SK-N-SH (cell line): Measurements from ENCODE around the gene ANKS1B. TPM values are rescaled to one million over a fixed set of nuclear protein-coding genes. Genes with fewer than 3 reads are reported as not detected.

ENCODE experiments used
- CTCF ChIA-PET: fragments of 300-600, 350-600 bp; formaldehyde crosslinking; extraction: SDS; loops from one replicate; lab custom pipeline; 2021; lab: Yijun Ruan, JAX
- POLR2A ChIA-PET: fragments of 350-600 bp; sonication (Branson Sonifier 250); formaldehyde crosslinking; extraction: SDS; loops from one replicate; lab custom pipeline; 2020; ENCODE audit warnings: antibody characterized with exemption, inconsistent platforms; lab: Yijun Ruan, JAX
- DNase-seq: peaks from one replicate; pipeline ENCODE4 v3.0.0; 2012
- H2AFZ ChIP-seq: fragments of 200-600 bp; sonication (generic); 2 replicates; pipeline ENCODE4 v1.8.1; 2016; ENCODE audit warnings: antibody characterized with exemption, mild to moderate bottlenecking, low read depth
- H3F3A ChIP-seq: fragments of 200-600 bp; sonication (generic); replicated peaks from 2 replicates; pipeline ENCODE3; 2016; ENCODE audit warnings: antibody characterized with exemption, mild to moderate bottlenecking; ENCODE audit not compliant: insufficient read depth
- H3K27ac ChIP-seq, 2 experiments: fragments of 200-500 bp in 1 of 2; fragments of 200-600 bp in 1 of 2; sonication (Bioruptor generic) in 1 of 2; sonication (generic), shearing (Covaris generic) in 1 of 2; 2 replicates each; pipeline versions ENCODE4 v1.5.1 to v1.6.1; 2014 to 2016; ENCODE audit warnings: low read depth in 2 of 2, inconsistent platforms in 1 of 2, low read length in 1 of 2, mild to moderate bottlenecking in 1 of 2, mixed read lengths in 1 of 2
- H3K27me3 ChIP-seq: fragments of 200-600 bp; sonication (generic), shearing (Covaris generic); 2 replicates; pipeline ENCODE4 v1.6.1; 2016; ENCODE audit warnings: mixed run types; ENCODE audit not compliant: insufficient read depth
- H3K36me3 ChIP-seq, 2 experiments: fragments of 200-500 bp in 1 of 2; fragments of 200-600 bp in 1 of 2; sonication (Bioruptor generic) in 1 of 2; sonication (generic) in 1 of 2; replicated peaks in 1 of 2; 2 replicates each; pipeline versions ENCODE3 to v1.5.1; 2014 to 2016; ENCODE audit warnings: low read length in 1 of 2, mild to moderate bottlenecking in 1 of 2; ENCODE audit not compliant: insufficient read depth in 2 of 2, control insufficient read depth in 1 of 2
- H3K4me1 ChIP-seq, 2 experiments: fragments of 200-500 bp in 1 of 2; fragments of 200-600 bp in 1 of 2; sonication (Bioruptor generic) in 1 of 2; sonication (generic), shearing (Covaris generic) in 1 of 2; 2 replicates each; pipeline versions ENCODE4 v1.5.1 to v1.6.1; 2014 to 2016; ENCODE audit warnings: low read depth in 1 of 2, low read length in 1 of 2, mixed run types in 1 of 2; ENCODE audit not compliant: insufficient read depth in 2 of 2, control insufficient read depth in 1 of 2
- H3K4me2 ChIP-seq: fragments of 200-600 bp; sonication (generic), shearing (Covaris generic); 2 replicates; pipeline ENCODE4 v1.6.1; 2017; ENCODE audit warnings: mixed run types
- H3K4me3 ChIP-seq, 2 experiments: fragments of 200-500 bp in 1 of 2; fragments of 200-600 bp in 1 of 2; sonication (Bioruptor generic) in 1 of 2; sonication (generic), shearing (Covaris generic) in 1 of 2; 2 replicates each; pipeline versions ENCODE4 v1.5.1 to v1.8.1; 2014 to 2016; ENCODE audit warnings: low read depth in 2 of 2, inconsistent platforms in 1 of 2, low read length in 1 of 2, mild to moderate bottlenecking in 1 of 2, mixed read lengths in 1 of 2, moderate library complexity in 1 of 2
- H3K79me2 ChIP-seq: fragments of 200-600 bp; sonication (generic); 2 replicates; pipeline ENCODE4 v1.8.1; 2017; ENCODE audit warnings: mild to moderate bottlenecking; ENCODE audit not compliant: insufficient read depth
- H3K9ac ChIP-seq: fragments of 200-600 bp; sonication (generic); 2 replicates; pipeline ENCODE4 v1.6.1; 2017; ENCODE audit warnings: mixed run types
- H3K9me2 ChIP-seq: fragments of 200-600 bp; sonication (generic); 2 replicates; pipeline ENCODE4 v1.6.1; 2017; ENCODE audit warnings: mixed run types
- H3K9me3 ChIP-seq: fragments of 200-600 bp; sonication (generic); 2 replicates; pipeline ENCODE4 v1.6.1; 2017; ENCODE audit warnings: mixed run types, mild to moderate bottlenecking, moderate library complexity
- H4K20me1 ChIP-seq: fragments of 200-600 bp; sonication (generic); 2 replicates; pipeline ENCODE4 v1.6.1; 2017; ENCODE audit warnings: mild to moderate bottlenecking, mixed run types; ENCODE audit not compliant: insufficient read depth
- FOSL2 ChIP-seq: IDR thresholded peaks from 2 replicates; pipeline ENCODE4 v1.4.0; 2012; ENCODE audit warnings: low read depth, mild to moderate bottlenecking, moderate library complexity, borderline replicate concordance
- GABPA ChIP-seq: IDR thresholded peaks from 2 replicates; pipeline ENCODE4 v1.4.0; 2012; ENCODE audit warnings: low read depth, mild to moderate bottlenecking
- GATA2 ChIP-seq: sonication (generic); formaldehyde crosslinking; IDR thresholded peaks from 2 replicates; pipeline ENCODE4 v1.5.0; 2020; ENCODE audit warnings: mild to moderate bottlenecking, missing genetic modification reagents
- MEF2A ChIP-seq: IDR thresholded peaks from 2 replicates; pipeline ENCODE4 v1.4.0; 2012; ENCODE audit warnings: low read depth, borderline replicate concordance
- RCOR1 ChIP-seq: fragments of 150-350 bp; IDR thresholded peaks from 2 replicates; pipeline ENCODE4 v1.6.1; 2017; ENCODE audit warnings: antibody characterized with exemption, low read length
- SIN3A ChIP-seq: IDR thresholded peaks from 2 replicates; pipeline ENCODE4 v1.6.1; 2012; ENCODE audit warnings: low read depth, mild to moderate bottlenecking, low read length, moderate library complexity, borderline replicate concordance
- SMC3 ChIP-seq: IDR thresholded peaks from 2 replicates; pipeline ENCODE4 v1.6.1; 2012; ENCODE audit warnings: low read depth, low read length, improper control_type of control experiment
- TAF1 ChIP-seq: IDR thresholded peaks from 2 replicates; pipeline ENCODE4 v1.6.1; 2012; ENCODE audit warnings: low read depth, mild to moderate bottlenecking, low read length, moderate library complexity, borderline replicate concordance
- TCF12 ChIP-seq: IDR thresholded peaks from 2 replicates; pipeline ENCODE4 v1.4.0; 2012
- TEAD4 ChIP-seq: IDR thresholded peaks from 2 replicates; pipeline ENCODE4 v1.4.0; 2012; ENCODE audit warnings: mild to moderate bottlenecking, borderline replicate concordance; ENCODE audit not compliant: insufficient read depth
- WGBS: methylation state at CpG from one replicate; pipeline ENCODE4 v1.1.6; 2017; ENCODE audit warnings: low lambda C conversion rate; 5-methylcytosine and 5-hydroxymethylcytosine counted together
- polyA plus RNA-seq, 3 experiments: library from polyadenylated mRNA; depleted of rRNA; stranded (reverse); fragments of >200 nt; gene quantifications; 2 replicates each; pipeline ENCODE4 v1.2.3, GENCODE V29; 2012
- TF ChIP-seq, protein P1 (sequence below): IDR thresholded peaks from 2 replicates; pipeline ENCODE4 v1.4.0; 2012; ENCODE audit warnings: low read depth, borderline replicate concordance
- TF ChIP-seq, protein P2 (sequence below): fragments of 150-350 bp; IDR thresholded peaks from 2 replicates; pipeline ENCODE4 v1.6.1; 2016; ENCODE audit warnings: mild to moderate bottlenecking, low read depth, low read length
- TF ChIP-seq, protein P3 (sequence below): fragments of 200-600 bp; sonication (generic); IDR thresholded peaks from 2 replicates; pipeline ENCODE4 v1.6.1; 2017; ENCODE audit warnings: antibody characterized with exemption, mild to moderate bottlenecking, moderate library complexity
- TF ChIP-seq, protein P4 (sequence below): IDR thresholded peaks from 2 replicates; pipeline ENCODE4 v1.6.1; 2012; ENCODE audit warnings: mild to moderate bottlenecking, low read depth, low read length, moderate library complexity

ANKS1B gene
- polyA plus RNA-seq, 1 of the 3 experiments (the other 2 are of a cell fraction): 1.8 TPM

DNA sequence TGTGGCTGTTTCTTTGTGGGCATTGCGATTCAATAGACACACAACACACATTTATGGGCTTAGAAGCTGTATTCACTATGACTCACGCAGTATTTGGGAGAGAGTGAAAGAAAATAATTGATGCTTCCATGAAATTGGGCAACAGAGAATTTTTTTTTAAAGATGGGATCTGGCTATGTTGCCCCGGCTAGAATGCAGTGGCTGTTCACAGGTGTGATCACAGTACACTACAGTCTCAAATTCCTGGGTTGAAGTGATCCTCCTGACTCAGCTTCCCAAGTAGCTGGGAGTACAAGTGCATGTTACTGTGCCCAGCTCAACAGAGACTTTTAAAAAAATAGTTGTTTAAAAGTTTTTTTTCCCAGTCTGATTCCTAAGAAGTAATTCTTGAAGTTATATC lies 1193.3 kb downstream of the ANKS1B start (continued):
- TF ChIP-seq, protein P1, sequence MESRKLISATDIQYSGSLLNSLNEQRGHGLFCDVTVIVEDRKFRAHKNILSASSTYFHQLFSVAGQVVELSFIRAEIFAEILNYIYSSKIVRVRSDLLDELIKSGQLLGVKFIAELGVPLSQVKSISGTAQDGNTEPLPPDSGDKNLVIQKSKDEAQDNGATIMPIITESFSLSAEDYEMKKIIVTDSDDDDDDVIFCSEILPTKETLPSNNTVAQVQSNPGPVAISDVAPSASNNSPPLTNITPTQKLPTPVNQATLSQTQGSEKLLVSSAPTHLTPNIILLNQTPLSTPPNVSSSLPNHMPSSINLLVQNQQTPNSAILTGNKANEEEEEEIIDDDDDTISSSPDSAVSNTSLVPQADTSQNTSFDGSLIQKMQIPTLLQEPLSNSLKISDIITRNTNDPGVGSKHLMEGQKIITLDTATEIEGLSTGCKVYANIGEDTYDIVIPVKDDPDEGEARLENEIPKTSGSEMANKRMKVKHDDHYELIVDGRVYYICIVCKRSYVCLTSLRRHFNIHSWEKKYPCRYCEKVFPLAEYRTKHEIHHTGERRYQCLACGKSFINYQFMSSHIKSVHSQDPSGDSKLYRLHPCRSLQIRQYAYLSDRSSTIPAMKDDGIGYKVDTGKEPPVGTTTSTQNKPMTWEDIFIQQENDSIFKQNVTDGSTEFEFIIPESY: no peak
- TF ChIP-seq SMC3: no peak
- TF ChIP-seq, all 33 proteins: peak for 0

DNA sequence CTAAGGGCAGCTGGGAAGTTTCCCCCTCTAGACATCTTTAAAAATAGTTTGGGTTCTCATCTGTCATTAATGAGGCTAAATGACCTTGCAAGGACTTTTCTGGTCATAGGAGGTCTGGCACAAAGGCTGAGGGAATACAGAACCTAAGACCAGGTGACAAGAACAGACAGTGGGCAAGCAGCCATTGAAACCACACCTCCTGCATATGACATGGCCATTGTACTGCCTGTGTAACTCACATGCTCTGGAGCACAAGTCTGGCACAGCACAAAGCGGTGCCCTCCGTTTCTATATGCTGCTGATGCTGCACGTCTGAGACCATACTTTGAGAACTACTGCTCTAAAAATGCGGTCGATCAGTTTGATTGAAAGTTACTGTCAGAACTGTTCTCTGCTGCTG lies 1196.3 kb downstream of the ANKS1B start:
- H3K27ac ChIP-seq: no peak overlapping the region
- no peaks in the 10 kb centered on the region for H3K36me3 ChIP-seq
- CTCF ChIA-PET: no interaction called here
- no peak overlapping the region for H3K4me2 ChIP-seq
- DNase-seq: no peak
- no peak overlapping the region for H3K9ac ChIP-seq
- no peaks in the 10 kb centered on the region for H3K9me2 ChIP-seq
- H4K20me1 ChIP-seq: no peaks in the 10 kb centered on the region
- no peaks in the 10 kb centered on the region for H3K9me3 ChIP-seq
- 0 out of 2 replicates have a peak, but pooled peaks cover 4% of the 10 kb centered on the region for H3K27me3 ChIP-seq
- TF ChIP-seq, protein P2, sequence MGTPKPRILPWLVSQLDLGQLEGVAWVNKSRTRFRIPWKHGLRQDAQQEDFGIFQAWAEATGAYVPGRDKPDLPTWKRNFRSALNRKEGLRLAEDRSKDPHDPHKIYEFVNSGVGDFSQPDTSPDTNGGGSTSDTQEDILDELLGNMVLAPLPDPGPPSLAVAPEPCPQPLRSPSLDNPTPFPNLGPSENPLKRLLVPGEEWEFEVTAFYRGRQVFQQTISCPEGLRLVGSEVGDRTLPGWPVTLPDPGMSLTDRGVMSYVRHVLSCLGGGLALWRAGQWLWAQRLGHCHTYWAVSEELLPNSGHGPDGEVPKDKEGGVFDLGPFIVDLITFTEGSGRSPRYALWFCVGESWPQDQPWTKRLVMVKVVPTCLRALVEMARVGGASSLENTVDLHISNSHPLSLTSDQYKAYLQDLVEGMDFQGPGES: no peak
- TF ChIP-seq GABPA: no peak
- no peak for TF ChIP-seq TCF12
- TF ChIP-seq, protein P3, sequence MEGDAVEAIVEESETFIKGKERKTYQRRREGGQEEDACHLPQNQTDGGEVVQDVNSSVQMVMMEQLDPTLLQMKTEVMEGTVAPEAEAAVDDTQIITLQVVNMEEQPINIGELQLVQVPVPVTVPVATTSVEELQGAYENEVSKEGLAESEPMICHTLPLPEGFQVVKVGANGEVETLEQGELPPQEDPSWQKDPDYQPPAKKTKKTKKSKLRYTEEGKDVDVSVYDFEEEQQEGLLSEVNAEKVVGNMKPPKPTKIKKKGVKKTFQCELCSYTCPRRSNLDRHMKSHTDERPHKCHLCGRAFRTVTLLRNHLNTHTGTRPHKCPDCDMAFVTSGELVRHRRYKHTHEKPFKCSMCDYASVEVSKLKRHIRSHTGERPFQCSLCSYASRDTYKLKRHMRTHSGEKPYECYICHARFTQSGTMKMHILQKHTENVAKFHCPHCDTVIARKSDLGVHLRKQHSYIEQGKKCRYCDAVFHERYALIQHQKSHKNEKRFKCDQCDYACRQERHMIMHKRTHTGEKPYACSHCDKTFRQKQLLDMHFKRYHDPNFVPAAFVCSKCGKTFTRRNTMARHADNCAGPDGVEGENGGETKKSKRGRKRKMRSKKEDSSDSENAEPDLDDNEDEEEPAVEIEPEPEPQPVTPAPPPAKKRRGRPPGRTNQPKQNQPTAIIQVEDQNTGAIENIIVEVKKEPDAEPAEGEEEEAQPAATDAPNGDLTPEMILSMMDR: no peak
- TF ChIP-seq MEF2A: no peak
- no peak for TF ChIP-seq GATA2 (CRISPR knock-in tag)
- TF ChIP-seq TAF1: no peak
- no peak for TF ChIP-seq TEAD4
- TF ChIP-seq FOSL2: no peak
- no peak for TF ChIP-seq SIN3A
- no peak for TF ChIP-seq RCOR1
- TF ChIP-seq, protein P4, sequence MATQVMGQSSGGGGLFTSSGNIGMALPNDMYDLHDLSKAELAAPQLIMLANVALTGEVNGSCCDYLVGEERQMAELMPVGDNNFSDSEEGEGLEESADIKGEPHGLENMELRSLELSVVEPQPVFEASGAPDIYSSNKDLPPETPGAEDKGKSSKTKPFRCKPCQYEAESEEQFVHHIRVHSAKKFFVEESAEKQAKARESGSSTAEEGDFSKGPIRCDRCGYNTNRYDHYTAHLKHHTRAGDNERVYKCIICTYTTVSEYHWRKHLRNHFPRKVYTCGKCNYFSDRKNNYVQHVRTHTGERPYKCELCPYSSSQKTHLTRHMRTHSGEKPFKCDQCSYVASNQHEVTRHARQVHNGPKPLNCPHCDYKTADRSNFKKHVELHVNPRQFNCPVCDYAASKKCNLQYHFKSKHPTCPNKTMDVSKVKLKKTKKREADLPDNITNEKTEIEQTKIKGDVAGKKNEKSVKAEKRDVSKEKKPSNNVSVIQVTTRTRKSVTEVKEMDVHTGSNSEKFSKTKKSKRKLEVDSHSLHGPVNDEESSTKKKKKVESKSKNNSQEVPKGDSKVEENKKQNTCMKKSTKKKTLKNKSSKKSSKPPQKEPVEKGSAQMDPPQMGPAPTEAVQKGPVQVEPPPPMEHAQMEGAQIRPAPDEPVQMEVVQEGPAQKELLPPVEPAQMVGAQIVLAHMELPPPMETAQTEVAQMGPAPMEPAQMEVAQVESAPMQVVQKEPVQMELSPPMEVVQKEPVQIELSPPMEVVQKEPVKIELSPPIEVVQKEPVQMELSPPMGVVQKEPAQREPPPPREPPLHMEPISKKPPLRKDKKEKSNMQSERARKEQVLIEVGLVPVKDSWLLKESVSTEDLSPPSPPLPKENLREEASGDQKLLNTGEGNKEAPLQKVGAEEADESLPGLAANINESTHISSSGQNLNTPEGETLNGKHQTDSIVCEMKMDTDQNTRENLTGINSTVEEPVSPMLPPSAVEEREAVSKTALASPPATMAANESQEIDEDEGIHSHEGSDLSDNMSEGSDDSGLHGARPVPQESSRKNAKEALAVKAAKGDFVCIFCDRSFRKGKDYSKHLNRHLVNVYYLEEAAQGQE: no peak
- TF ChIP-seq, all 33 proteins: peak for 0
- POLR2A ChIA-PET: no interaction called here
- WGBS: 88% methylated on average over 5 of the region's 5 CpGs
- H3K4me1 ChIP-seq: no peaks in the 10 kb centered on the region; a peak in 1 of 4 replicates
- no peak overlapping the region for H2AFZ ChIP-seq
- H3K79me2 ChIP-seq: no peaks in the 10 kb centered on the region
- no peaks in the 10 kb centered on the region for H3F3A ChIP-seq
- H3K4me3 ChIP-seq: no peak overlapping the region
